Smooth muscle cell (in vitro differentiated cells): ENCODE results near the gene UBN1. TPM values are rescaled to one million over a fixed set of nuclear protein-coding genes. Genes with fewer than 3 reads are reported as not detected.

Source experiments
- DNase-seq: peaks from one replicate; lab custom pipeline; 2025; ENCODE audit not compliant: unreplicated experiment; lab: John Stamatoyannopoulos, UW
- H2AFZ ChIP-seq: fragments of 200-600 bp; sonication (generic); 2 replicates; pipeline ENCODE4 v1.6.0; 2016; ENCODE audit warnings: antibody characterized with exemption, low read depth, mild to moderate bottlenecking
- H3F3A ChIP-seq: fragments of 200-600 bp; sonication (generic); 2 replicates; pipeline ENCODE4 v1.6.0; 2017; ENCODE audit warnings: antibody characterized with exemption, low read depth
- H3K27ac ChIP-seq: fragments of 200-600 bp; sonication (generic); 2 replicates; pipeline ENCODE4 v1.5.1; 2016; ENCODE audit warnings: low read depth, mild to moderate bottlenecking
- H3K27me3 ChIP-seq: fragments of 200-600 bp; sonication (generic); 2 replicates; pipeline ENCODE4 v1.6.1; 2016; ENCODE audit warnings: low read depth, mild to moderate bottlenecking
- H3K36me3 ChIP-seq: fragments of 200-600 bp; sonication (generic); 2 replicates; pipeline ENCODE4 v1.5.1; 2016; ENCODE audit warnings: low read depth
- H3K4me1 ChIP-seq: fragments of 200-600 bp; sonication (generic); 2 replicates; pipeline ENCODE4 v1.5.1; 2016; ENCODE audit warnings: low read depth
- H3K4me2 ChIP-seq: fragments of 200-600 bp; sonication (generic); 2 replicates; pipeline ENCODE4 v1.6.0; 2016; ENCODE audit warnings: mild to moderate bottlenecking
- H3K4me3 ChIP-seq: fragments of 200-600 bp; sonication (generic); 2 replicates; pipeline ENCODE4 v1.5.1; 2016; ENCODE audit warnings: mild to moderate bottlenecking
- H3K79me2 ChIP-seq: fragments of 200-600 bp; sonication (generic); 2 replicates; pipeline ENCODE4 v1.6.0; 2016; ENCODE audit warnings: low read depth, mild to moderate bottlenecking
- H3K9ac ChIP-seq: fragments of 200-600 bp; sonication (generic); 2 replicates; pipeline ENCODE4 v1.6.0; 2016; ENCODE audit warnings: low read depth
- H3K9me3 ChIP-seq: fragments of 200-600 bp; sonication (generic); replicated peaks from 2 replicates; pipeline ENCODE4 v1.5.1; 2016; ENCODE audit warnings: low read depth
- H4K20me1 ChIP-seq: fragments of 200-600 bp; sonication (generic); 2 replicates; pipeline ENCODE4 v1.6.0; 2016; ENCODE audit warnings: low read depth
- WGBS: methylation state at CpG from one replicate; pipeline ENCODE4 v1.1.7; 2016; ENCODE audit warnings: low lambda C conversion rate; 5-methylcytosine and 5-hydroxymethylcytosine counted together
- polyA plus RNA-seq: library from polyadenylated mRNA; unstranded; fragments of >200 nt; fragmentation: Nextera tagmentation; extraction: Ambion mirVana; gene quantifications from 2 replicates; pipeline ENCODE4 v1.2.1, GENCODE V29; 2016
- total RNA-seq: library from RNA; depleted of rRNA; stranded (reverse); fragments of >200 nt; gene quantifications from 2 replicates; pipeline ENCODE4 v1.2.3, GENCODE V29; 2014
- TF ChIP-seq, protein P1 (sequence below): fragments of 200-600 bp; sonication (generic); IDR thresholded peaks from 2 replicates; pipeline ENCODE4 v1.5.1; 2017; ENCODE audit warnings: borderline replicate concordance, mild to moderate bottlenecking, antibody characterized with exemption; ENCODE audit not compliant: insufficient read depth, poor library complexity, severe bottlenecking

The UBN1 gene
- total and polyA plus RNA-seq, 2 experiments from 2014 or later: 16.2 to 29.7 TPM

DNA sequence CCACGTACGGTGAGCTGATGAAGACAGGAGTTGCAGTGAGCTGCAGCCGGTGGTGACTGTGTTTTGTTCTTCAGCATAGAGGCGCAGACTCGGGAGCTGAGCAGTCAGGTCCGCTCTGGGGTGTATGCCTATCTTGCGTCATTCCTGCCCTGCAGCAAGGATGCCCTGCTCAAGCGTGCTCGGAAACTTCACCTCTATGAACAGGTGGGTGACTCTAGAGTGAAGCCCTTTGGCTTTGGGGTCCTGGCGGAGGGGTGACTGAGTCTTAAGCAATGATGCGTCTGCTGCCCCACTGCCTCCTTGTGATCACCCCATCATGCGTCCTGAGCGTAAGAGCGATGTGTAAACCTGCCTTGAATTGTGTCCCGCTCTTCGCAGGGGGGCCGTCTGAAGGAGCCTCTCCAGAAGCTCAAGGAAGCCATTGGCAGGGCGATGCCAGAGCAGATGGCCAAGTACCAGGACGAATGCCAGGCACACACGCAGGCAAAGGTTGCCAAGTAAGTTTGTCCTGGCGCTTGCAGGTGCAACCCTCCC lies 22.9 kb downstream of the UBN1 start:
- Histone ChIP-seq H3K36me3 (no peaks in the 10 kb centered on the region), H3K9ac (no peak overlapping the region), H4K20me1 (peaks cover 52% of the 10 kb centered on the region), H3F3A (no peaks in the 10 kb centered on the region), H3K27ac (no peak overlapping the region), H3K9me3 (no peaks in the 10 kb centered on the region), H3K4me1 (no peaks in the 10 kb centered on the region), H3K79me2 (peaks cover 33% of the 10 kb centered on the region), H3K4me2 (no peak overlapping the region), H2AFZ (no peak overlapping the region), H3K27me3 (no peaks in the 10 kb centered on the region), H3K4me3 (no peak overlapping the region)
- no peak for DNase-seq
- WGBS: 97% methylated on average over 21 of the region's 21 CpGs
- TF ChIP-seq, protein P1, sequence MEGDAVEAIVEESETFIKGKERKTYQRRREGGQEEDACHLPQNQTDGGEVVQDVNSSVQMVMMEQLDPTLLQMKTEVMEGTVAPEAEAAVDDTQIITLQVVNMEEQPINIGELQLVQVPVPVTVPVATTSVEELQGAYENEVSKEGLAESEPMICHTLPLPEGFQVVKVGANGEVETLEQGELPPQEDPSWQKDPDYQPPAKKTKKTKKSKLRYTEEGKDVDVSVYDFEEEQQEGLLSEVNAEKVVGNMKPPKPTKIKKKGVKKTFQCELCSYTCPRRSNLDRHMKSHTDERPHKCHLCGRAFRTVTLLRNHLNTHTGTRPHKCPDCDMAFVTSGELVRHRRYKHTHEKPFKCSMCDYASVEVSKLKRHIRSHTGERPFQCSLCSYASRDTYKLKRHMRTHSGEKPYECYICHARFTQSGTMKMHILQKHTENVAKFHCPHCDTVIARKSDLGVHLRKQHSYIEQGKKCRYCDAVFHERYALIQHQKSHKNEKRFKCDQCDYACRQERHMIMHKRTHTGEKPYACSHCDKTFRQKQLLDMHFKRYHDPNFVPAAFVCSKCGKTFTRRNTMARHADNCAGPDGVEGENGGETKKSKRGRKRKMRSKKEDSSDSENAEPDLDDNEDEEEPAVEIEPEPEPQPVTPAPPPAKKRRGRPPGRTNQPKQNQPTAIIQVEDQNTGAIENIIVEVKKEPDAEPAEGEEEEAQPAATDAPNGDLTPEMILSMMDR: no peak

DNA sequence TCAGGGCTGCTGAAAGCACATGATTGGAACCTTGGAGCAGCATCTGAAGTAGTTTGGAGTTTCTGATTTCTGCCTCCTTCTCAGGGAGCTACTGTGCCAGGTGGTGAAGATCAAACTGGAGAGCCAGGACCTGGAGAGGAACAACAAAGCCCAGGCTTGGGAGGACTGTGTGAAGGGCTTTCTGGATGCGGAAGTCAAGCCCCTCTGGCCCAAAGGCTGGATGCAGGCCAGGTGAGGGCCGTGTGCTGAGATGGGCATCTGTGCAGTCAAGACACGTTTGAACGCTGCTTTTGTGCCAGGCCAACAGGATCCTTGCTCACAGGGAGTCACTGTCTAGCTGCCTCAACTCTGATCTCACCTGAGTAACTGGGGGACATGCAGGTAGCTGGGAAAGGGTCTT lies 23.8 kb downstream of the UBN1 start:
- no peaks in the 10 kb centered on the region for H3K36me3 ChIP-seq
- H3K9me3 ChIP-seq: no peaks in the 10 kb centered on the region
- no peaks in the 10 kb centered on the region for H3F3A ChIP-seq
- no peaks in the 10 kb centered on the region for H3K4me1 ChIP-seq
- 98% methylated on average over 4 of the region's 4 CpGs for WGBS
- no peak overlapping the region for H3K4me2 ChIP-seq
- no peak overlapping the region for H3K4me3 ChIP-seq
- peaks cover 44% of the 10 kb centered on the region for H4K20me1 ChIP-seq
- no peak for DNase-seq
- H2AFZ ChIP-seq: no peak overlapping the region
- TF ChIP-seq, protein P1: no peak
- H3K27ac ChIP-seq: no peak overlapping the region
- no peak overlapping the region for H3K9ac ChIP-seq
- no peaks in the 10 kb centered on the region for H3K27me3 ChIP-seq
- peaks cover 24% of the 10 kb centered on the region for H3K79me2 ChIP-seq

GRCh38 chr16:4873091-4873490 lies 25.8 kb downstream of the UBN1 start:
- TF ChIP-seq, protein P1: no peak
- no peaks in the 10 kb centered on the region for H3K4me1 ChIP-seq
- WGBS: 96% methylated on average over 3 of the region's 3 CpGs
- no peak overlapping the region for H3K9ac ChIP-seq
- no peak overlapping the region for H3K4me3 ChIP-seq
- no peaks in the 10 kb centered on the region for H3F3A ChIP-seq
- H3K4me2 ChIP-seq: no peak overlapping the region
- H3K79me2 ChIP-seq: peaks cover 4% of the 10 kb centered on the region
- no peak overlapping the region for H3K27ac ChIP-seq
- H3K9me3 ChIP-seq: no peaks in the 10 kb centered on the region
- H3K36me3 ChIP-seq: no peaks in the 10 kb centered on the region
- no peak for DNase-seq
- no peak overlapping the region for H2AFZ ChIP-seq
- H3K27me3 ChIP-seq: no peaks in the 10 kb centered on the region
- H4K20me1 ChIP-seq: peaks cover 24% of the 10 kb centered on the region

DNA sequence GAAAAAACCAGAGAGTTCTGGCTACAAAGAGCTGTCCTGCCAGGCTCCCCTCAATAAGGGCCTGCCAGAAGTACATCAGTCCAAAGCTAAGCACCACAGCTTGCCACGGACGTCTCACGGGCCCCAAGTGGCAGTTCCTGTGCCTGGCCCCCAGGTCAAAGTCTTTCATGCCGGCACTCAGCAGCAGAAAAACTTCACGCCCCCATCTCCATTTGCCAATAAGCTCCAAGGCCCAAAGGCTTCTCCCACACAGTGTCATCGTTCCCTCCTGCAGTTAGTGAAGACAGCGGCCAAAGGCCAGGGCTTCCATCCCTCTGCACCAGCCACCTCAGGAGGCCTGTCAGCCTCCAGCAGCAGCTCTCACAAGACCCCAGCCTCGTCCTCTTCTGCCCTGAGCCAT lies 27.4 kb downstream of the UBN1 start:
- WGBS: 96% methylated on average over 8 of the region's 8 CpGs
- H3K27me3 ChIP-seq: no peaks in the 10 kb centered on the region
- H3K4me1 ChIP-seq: no peaks in the 10 kb centered on the region
- H3K9ac ChIP-seq: no peak overlapping the region
- no peak overlapping the region for H3K4me2 ChIP-seq
- H3K4me3 ChIP-seq: no peak overlapping the region
- H3K36me3 ChIP-seq: no peaks in the 10 kb centered on the region
- no peaks in the 10 kb centered on the region for H3F3A ChIP-seq
- no peaks in the 10 kb centered on the region for H3K9me3 ChIP-seq
- no peak for DNase-seq
- H2AFZ ChIP-seq: no peak overlapping the region
- H4K20me1 ChIP-seq: peaks cover 8% of the 10 kb centered on the region
- H3K27ac ChIP-seq: no peak overlapping the region
- no peaks in the 10 kb centered on the region for H3K79me2 ChIP-seq
- TF ChIP-seq, protein P1: no peak
